HepG2 (cell line): ENCODE results near the gene HEXIM1. TPM values are rescaled to one million over a fixed set of nuclear protein-coding genes. Genes with fewer than 3 reads are reported as not detected.

Source experiments
- ATF7-NPFF ChIP-seq: sonication (generic); formaldehyde crosslinking; IDR thresholded peaks from 2 replicates; pipeline ENCODE4 v1.8.1; 2023; ENCODE audit warnings: mild to moderate bottlenecking, low read depth, missing genetic modification reagents, moderate library complexity
- CHD4 ChIP-seq: fragments of 200-600 bp; sonication (generic); IDR thresholded peaks from 2 replicates; pipeline ENCODE4 v1.7.0; 2017; ENCODE audit warnings: mild to moderate bottlenecking, low read length, borderline replicate concordance
- HDAC2 ChIP-seq: sonication (generic); formaldehyde crosslinking; IDR thresholded peaks from 2 replicates; pipeline ENCODE4 v1.4.0; 2020; ENCODE audit warnings: missing genetic modification reagents
- HNRNPH1 ChIP-seq: fragments of 200-400 bp; formaldehyde crosslinking; optimal IDR thresholded peaks from 2 replicates; pipeline ENCODE3; 2017; ENCODE audit warnings: mild to moderate bottlenecking, low read depth, low read length
- IKZF1 ChIP-seq: fragments of 450-650 bp; IDR thresholded peaks from 2 replicates; pipeline ENCODE4 v1.7.1; 2016
- ISL2 ChIP-seq: sonication (generic); formaldehyde crosslinking; IDR thresholded peaks from 2 replicates; pipeline ENCODE4 v1.5.0; 2020; ENCODE audit warnings: missing genetic modification reagents
- KDM5A ChIP-seq: fragments of 200-600 bp; sonication (generic); IDR thresholded peaks from 2 replicates; pipeline ENCODE4 v1.7.0; 2018; ENCODE audit warnings: antibody characterized with exemption, mild to moderate bottlenecking, low read length, borderline replicate concordance
- KMT2A ChIP-seq: sonication (generic); formaldehyde crosslinking; IDR thresholded peaks from 2 replicates; pipeline ENCODE4 v1.4.0; 2020; ENCODE audit warnings: missing genetic modification reagents
- LCORL ChIP-seq, 2 experiments: fragments of 450-650 bp in 1 of 2; sonication (generic) in 1 of 2; formaldehyde crosslinking in 1 of 2; IDR thresholded peaks; 2 replicates each; pipeline versions ENCODE4 v1.5.0 to v1.6.1; 2017 to 2020; ENCODE audit warnings: antibody characterized with exemption in 1 of 2, missing genetic modification reagents in 1 of 2
- NCOA1 ChIP-seq: sonication (generic); formaldehyde crosslinking; IDR thresholded peaks from 2 replicates; pipeline ENCODE4 v1.9.0; 2021; ENCODE audit warnings: missing genetic modification reagents
- NFE2L2 ChIP-seq: fragments of 150-350 bp; IDR thresholded peaks from 2 replicates; pipeline ENCODE4 v1.6.1; 2014; ENCODE audit warnings: low read length
- NRL ChIP-seq: sonication (generic); formaldehyde crosslinking; IDR thresholded peaks from 2 replicates; pipeline ENCODE4 v1.5.0; 2020; ENCODE audit warnings: missing genetic modification reagents, mild to moderate bottlenecking, moderate library complexity, borderline replicate concordance
- POLR2G ChIP-seq: fragments of 200-400 bp; formaldehyde crosslinking; IDR thresholded peaks from 2 replicates; pipeline ENCODE4 v1.6.1; 2018; ENCODE audit warnings: mild to moderate bottlenecking, low read depth, low read length, moderate library complexity
- SAFB2 ChIP-seq: sonication (generic); formaldehyde crosslinking; IDR thresholded peaks from 2 replicates; pipeline ENCODE4 v1.5.1; 2020; ENCODE audit warnings: missing genetic modification reagents, low read depth, mild to moderate bottlenecking, borderline replicate concordance
- SCMH1 ChIP-seq: sonication (generic); formaldehyde crosslinking; IDR thresholded peaks from 2 replicates; pipeline ENCODE4 v1.9.0; 2021; ENCODE audit warnings: missing genetic modification reagents, mild to moderate bottlenecking, borderline replicate concordance
- TBP ChIP-seq: sonication (generic); formaldehyde crosslinking; IDR thresholded peaks from 2 replicates; pipeline ENCODE4 v1.5.0; 2020; ENCODE audit warnings: missing genetic modification reagents
- UBTF ChIP-seq: sonication (generic); formaldehyde crosslinking; IDR thresholded peaks from 2 replicates; pipeline ENCODE4 v1.4.0; 2020; ENCODE audit warnings: mild to moderate bottlenecking, missing genetic modification reagents
- ZBTB1 ChIP-seq: sonication (generic); formaldehyde crosslinking; IDR thresholded peaks from 2 replicates; pipeline ENCODE4 v1.4.0; 2020; ENCODE audit warnings: missing genetic modification reagents, borderline replicate concordance
- ZBTB34 ChIP-seq: sonication (generic); formaldehyde crosslinking; IDR thresholded peaks from 2 replicates; pipeline ENCODE4 v1.8.0; 2022; ENCODE audit warnings: mild to moderate bottlenecking, missing genetic modification reagents
- ZNF160 ChIP-seq: sonication (generic); formaldehyde crosslinking; IDR thresholded peaks from 2 replicates; pipeline ENCODE4 v1.8.0; 2022; ENCODE audit warnings: mild to moderate bottlenecking, inconsistent platforms, missing genetic modification reagents
- ZNF205 ChIP-seq: IDR thresholded peaks from 2 replicates; pipeline ENCODE4 v1.6.1; 2018; ENCODE audit warnings: missing biosample characterization, missing genetic modification reagents
- ZNF333 ChIP-seq: sonication (generic); formaldehyde crosslinking; IDR thresholded peaks from 2 replicates; pipeline ENCODE4 v1.4.0; 2020; ENCODE audit warnings: mild to moderate bottlenecking, missing genetic modification reagents, borderline replicate concordance
- ZNF576 ChIP-seq: sonication (generic); formaldehyde crosslinking; IDR thresholded peaks from 2 replicates; pipeline ENCODE4 v1.4.0; 2020; ENCODE audit warnings: mild to moderate bottlenecking, missing genetic modification reagents
- ZNF703 ChIP-seq: sonication (generic); formaldehyde crosslinking; IDR thresholded peaks from 2 replicates; pipeline ENCODE4 v1.5.1; 2020; ENCODE audit warnings: missing genetic modification reagents, mild to moderate bottlenecking, moderate library complexity, borderline replicate concordance
- ZNF75D ChIP-seq: sonication (generic); formaldehyde crosslinking; IDR thresholded peaks from 2 replicates; pipeline ENCODE4 v1.8.1; 2023; ENCODE audit warnings: missing genetic modification reagents, mild to moderate bottlenecking, borderline replicate concordance
- polyA plus RNA-seq, 8 experiments: library from polyadenylated mRNA; depleted of rRNA in 3 of 8; stranded (reverse) in 7 of 8; unstranded in 1 of 8; fragments of >200 nt; fragmentation: Illumina TruSeq in 4 of 8; extraction: Trizol in 4 of 8; gene quantifications; 2 replicates each; pipeline versions ENCODE4 v1.2.1 to v1.2.3, GENCODE V29; 2011 to 2016; ENCODE audit warnings: low read depth in 4 of 8, missing spikeins in 1 of 8, mixed read lengths in 1 of 8; ENCODE audit not compliant: insufficient read depth in 1 of 8
- total RNA-seq, 5 experiments: library from RNA; depleted of rRNA; stranded (reverse); fragments of >200 nt; fragmentation: Illumina TruSeq; extraction: Trizol; gene quantifications; 2 replicates each; pipeline ENCODE4 v1.2.3, GENCODE V29; 2016; ENCODE audit warnings: low read depth in 1 of 5

The HEXIM1 gene
- total and polyA plus RNA-seq, 2 of the 13 experiments (the other 11 are each of a cell fraction or from before 2014, with no cell fraction given): 10.5 to 16.6 TPM

- TF ChIP-seq SAFB2 (CRISPR knock-in tag): no peak
- TF ChIP-seq SCMH1: no peak
- TF ChIP-seq KDM5A: no peak
- TF ChIP-seq ISL2 (CRISPR knock-in tag): no peak
- TF ChIP-seq IKZF1: no peak
- TF ChIP-seq HDAC2: no peak
- no peak for TF ChIP-seq CHD4
- TF ChIP-seq KMT2A: peak; percentile 64; the same call in 1 of the 2 replicates
- TF ChIP-seq ZNF205 (CRISPR knock-in tag): no peak
- TF ChIP-seq ZNF75D: no peak
- 0 out of 2 replicates have a peak, but pooled peaks have one; percentile 19 for TF ChIP-seq ATF7-NPFF (CRISPR knock-in tag)
- TF ChIP-seq ZBTB1 (CRISPR knock-in tag): no peak
- TF ChIP-seq ZNF576 (CRISPR knock-in tag): no peak
- TF ChIP-seq NCOA1 (CRISPR knock-in tag): 0 out of 2 replicates have a peak, but pooled peaks have one; percentile 22
- no peak for TF ChIP-seq LCORL (IDR thresholded peaks at IDR 0.05)
- no peak for TF ChIP-seq LCORL (CRISPR knock-in tag; IDR thresholded peaks at IDR 0.05)
- TF ChIP-seq NRL (CRISPR knock-in tag): no peak
- peak; percentile 88 for TF ChIP-seq POLR2G
- 0 out of 2 replicates have a peak, but pooled peaks have one; percentile 45 for TF ChIP-seq ZNF160 (CRISPR knock-in tag)
- no peak; the same call in 1 of the 2 replicates for TF ChIP-seq ZNF333 (CRISPR knock-in tag)
- no peak for TF ChIP-seq NFE2L2
- TF ChIP-seq ZBTB34 (CRISPR knock-in tag): no peak
- TF ChIP-seq ZNF703: no peak
- no peak for TF ChIP-seq TBP (CRISPR knock-in tag)
- no peak; the same call in 1 of the 2 replicates for TF ChIP-seq UBTF (CRISPR knock-in tag)
- no peak for TF ChIP-seq HNRNPH1
These were observed 1.2 kb upstream of the HEXIM1 start (continued) for GRCh38 chr17:45146890-45147580.
